HK-2 (cell line): Measurements from ENCODE around the gene TOM1L2.
"Not testable (repeated sequence)": the region's sequence is repeated elsewhere in the genome, so short reads cannot be mapped to it uniquely, and the experiment has no call there.

Source experiments
- DNase-seq: peaks from one replicate; pipeline ENCODE4 v3.0.0-alpha.2; 2018; ENCODE audit not compliant: unreplicated experiment

TOM1L2 gene

GRCh38 chr17:17943281-17943984 lies 28.8 kb downstream of the TOM1L2 start:
- DNase-seq: no peak

- DNase-seq: no peak
These were observed 29.4 kb downstream of the TOM1L2 start for GRCh38 chr17:17942846-17943245.

GRCh38 chr17:17941015-17941414 lies 31.2 kb downstream of the TOM1L2 start:
- no peak for DNase-seq

- no peak for DNase-seq
These were observed 31.7 kb downstream of the TOM1L2 start for GRCh38 chr17:17940441-17940911.

DNA sequence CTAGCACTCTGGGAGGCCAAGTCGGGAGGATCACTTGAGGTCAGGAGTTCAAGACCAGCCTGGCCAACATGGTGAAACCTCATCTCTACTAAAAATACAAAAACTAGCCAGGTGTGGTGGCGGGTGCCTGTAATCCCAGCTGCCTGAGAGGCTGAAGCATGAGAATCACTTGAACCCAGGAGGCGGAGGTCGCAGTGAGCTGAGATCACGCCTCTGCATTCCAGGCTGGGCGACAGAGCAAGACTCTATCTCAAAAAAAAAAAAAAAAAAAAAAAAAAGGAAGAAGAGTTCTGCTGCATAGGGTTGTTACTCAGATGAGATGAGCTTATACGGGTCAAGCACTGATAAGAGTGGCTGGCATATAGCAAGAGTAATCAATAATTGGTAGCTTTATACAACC lies 32.3 kb downstream of the TOM1L2 start:
- DNase-seq: not testable (repeated sequence)

GRCh38 chr17:17938388-17939107 lies 33.7 kb downstream of the TOM1L2 start:
- DNase-seq: no peak

- DNase-seq: no peak
These were observed 34.2 kb downstream of the TOM1L2 start for GRCh38 chr17:17937958-17938357.

- no peak for DNase-seq
These were observed 34.9 kb downstream of the TOM1L2 start for GRCh38 chr17:17937201-17937853.

GRCh38 chr17:17935321-17936271 lies 36.6 kb downstream of the TOM1L2 start:
- DNase-seq: no peak

- DNase-seq: no peak
These were observed 37.4 kb downstream of the TOM1L2 start for GRCh38 chr17:17934806-17935205.

DNA sequence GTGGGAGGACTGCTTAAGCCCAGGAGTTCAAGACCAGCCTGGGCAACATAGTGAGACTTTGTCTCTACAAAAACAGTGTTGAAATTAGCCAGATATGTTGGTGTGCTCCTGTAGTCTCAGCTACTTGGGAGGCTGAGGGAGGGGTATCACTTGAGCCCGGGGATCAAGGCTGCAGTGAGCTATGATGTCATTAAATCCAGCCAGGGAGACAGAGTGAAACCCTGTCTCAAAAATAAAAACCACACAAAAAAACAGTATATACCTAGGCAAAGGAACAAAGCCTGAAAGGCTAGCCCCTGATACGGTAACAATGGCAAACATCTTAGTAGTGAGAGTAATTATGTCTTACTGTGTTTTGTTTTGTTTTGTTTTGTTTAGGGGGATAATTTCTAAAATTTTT lies 38.0 kb downstream of the TOM1L2 start:
- no peak for DNase-seq

DNA sequence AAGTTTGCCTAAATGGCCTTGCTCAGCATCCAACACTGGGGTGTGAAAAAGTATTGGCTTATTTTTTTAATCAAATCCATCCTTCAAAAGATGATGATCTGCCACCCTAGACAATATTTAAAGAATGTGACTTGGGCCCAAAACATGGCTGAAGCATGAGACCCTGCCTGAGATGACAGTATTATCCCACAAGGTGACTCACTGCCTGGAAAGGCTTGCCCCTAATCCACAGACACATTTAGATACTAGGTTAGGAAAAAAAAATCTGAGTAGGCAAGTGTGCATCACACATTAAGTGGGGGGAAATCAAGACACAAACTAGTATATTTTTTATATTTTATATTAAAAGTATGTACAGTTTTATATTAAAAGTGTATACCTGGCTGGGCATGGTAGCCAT lies 38.4 kb downstream of the TOM1L2 start:
- DNase-seq: no peak

- DNase-seq: no peak
These were observed 41.0 kb downstream of the TOM1L2 start for GRCh38 chr17:17931159-17931558.

DNA sequence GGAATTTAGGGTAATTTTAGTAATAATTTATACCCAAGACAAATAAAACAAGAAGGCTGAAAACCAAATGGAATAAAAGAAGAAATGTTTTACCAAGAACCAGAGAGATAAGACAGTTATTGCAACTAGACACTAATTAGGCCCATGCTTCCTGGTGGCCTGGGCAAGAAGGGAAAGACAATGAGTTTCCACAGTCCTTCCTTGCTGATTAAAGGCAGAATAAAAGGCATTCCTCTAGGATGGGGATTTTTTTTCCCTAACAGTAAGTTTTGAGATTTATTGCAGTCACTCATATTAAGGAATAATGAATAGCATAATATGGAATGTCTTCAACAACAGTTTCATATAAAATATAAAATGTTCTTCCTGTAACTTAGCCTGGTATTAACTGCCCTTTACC lies 41.5 kb downstream of the TOM1L2 start:
- DNase-seq: no peak

DNA sequence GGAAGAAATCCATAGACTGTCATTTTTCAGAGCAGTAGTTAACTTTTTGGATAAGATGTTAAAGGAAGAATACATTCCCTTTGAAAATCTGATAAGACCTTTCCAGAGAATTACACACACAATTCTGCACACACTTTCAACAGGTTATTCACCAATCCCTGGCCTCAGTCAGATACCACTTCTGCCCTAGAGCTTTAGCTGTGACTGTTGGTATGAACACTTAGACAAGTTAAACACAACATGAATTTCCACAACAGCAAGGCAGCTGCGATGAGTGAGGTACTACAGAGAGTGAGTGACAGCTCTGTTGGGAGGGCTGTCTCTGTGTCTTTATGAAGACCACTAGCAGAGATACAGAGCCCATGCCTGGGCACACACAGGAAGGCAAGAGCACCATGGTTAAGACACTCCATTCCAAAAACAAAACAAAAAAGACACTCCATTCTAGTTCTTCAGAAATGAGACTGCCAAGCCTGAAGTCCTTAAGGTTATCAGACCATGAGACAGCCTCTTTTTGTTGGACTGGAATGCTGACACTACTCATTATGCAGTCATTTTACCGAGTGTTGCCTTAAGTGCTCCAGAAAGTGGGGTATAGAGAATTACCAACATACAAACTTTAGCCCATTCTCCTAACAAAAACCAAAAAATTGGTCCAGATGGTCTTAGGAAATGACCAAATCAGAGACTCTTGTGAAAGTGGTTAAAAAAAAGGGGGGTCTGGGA lies 42.4 kb downstream of the TOM1L2 start:
- DNase-seq: no peak

DNA sequence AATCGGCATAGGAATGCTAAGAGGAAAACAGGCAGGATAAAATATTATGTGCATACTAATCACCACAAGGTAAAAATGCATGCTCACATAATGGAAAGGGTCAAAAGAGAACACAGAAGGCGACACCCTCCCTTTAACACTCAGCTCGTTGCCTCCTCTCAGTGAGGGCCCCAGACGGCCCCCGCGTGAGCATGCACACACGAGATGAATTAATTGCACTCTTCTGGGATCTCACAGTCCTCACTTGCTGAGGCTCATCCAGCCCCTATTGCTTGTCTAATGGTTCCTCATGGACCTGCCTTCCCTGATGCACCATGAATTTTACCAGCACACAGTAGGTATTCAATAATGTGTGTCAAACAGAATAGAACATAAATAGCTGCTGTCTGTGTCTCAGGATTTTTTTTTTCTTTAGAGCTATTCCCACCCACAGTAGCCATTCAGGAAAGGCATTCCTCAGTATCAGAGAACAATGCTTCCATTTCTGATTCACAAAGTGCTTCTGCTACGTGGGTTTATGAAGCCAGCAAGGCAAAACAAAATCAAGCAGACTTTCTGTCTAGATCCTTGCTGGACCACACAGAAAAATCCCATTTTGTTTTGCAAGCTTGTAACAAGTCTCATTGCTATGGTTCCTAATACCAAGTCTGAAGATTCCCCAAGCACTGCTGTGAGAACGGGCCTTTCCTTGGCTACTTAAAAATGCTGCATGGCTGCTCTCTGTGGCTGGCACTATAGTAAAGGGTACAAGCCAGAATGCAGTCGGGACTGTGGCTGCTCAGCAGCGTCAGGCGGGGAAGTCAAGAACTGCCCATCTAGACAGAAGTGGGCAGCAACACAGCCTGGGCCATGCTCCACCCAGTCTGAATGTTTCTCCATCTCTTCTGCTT lies 43.6 kb downstream of the TOM1L2 start:
- no peak for DNase-seq

GRCh38 chr17:17926840-17927449 lies 45.3 kb downstream of the TOM1L2 start:
- no peak for DNase-seq

DNA sequence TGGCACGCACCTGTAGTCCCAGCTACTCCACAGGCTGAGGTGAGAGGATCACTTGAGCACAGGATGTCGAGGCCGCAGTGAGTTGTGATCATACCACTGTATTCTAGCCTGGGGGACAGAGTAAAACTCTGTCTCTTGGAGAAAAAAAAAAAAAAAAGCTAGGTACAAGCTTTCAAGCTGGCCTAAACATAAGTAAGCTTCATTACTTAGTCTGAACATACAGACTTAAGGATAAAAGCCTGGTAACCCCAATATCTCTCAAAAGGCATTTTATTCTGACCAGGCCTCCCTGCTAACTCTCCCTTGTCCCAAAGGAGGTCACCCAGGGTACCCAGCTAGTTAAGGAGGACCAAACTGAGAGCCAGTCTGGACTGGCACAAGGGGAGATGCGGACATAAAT lies 46.2 kb downstream of the TOM1L2 start:
- DNase-seq: no peak

DNA sequence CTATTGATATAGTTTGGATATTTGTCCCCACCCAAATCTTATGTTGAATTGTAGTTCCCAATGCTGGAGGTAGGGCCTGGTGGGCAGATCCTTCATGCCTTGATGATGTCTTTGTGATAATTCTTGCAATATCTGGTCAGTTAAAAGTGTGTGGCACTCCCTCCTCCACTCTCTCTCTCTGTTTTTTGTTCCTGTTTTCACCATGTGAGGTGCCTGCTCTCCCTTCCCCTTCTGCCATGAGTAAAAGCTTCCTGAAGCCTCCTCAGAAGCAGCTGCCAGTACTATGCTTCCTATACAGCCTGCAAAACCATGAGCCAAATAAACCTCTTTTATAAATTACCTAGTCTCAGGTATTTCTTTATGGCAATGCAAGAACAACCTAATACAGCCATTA lies 47.3 kb downstream of the TOM1L2 start:
- no peak for DNase-seq
